IPS-20b (cell line): ENCODE measurements around the gene IL31.
A peak's percentile ranks its signal among the peaks of the same experiment; 100 is the strongest.
"Not testable (repeated sequence)": the region's sequence is repeated elsewhere in the genome, so short reads cannot be mapped to it uniquely, and the experiment has no call there.

Source experiments
- H3K27ac ChIP-seq: one replicate; pipeline ENCODE4 v1.5.1; 2013; ENCODE audit warnings: low read length
- H3K27me3 ChIP-seq: 2 replicates; pipeline ENCODE4 v1.6.1; 2013; ENCODE audit warnings: mild to moderate bottlenecking, low read length, inconsistent platforms; ENCODE audit not compliant: insufficient read depth
- H3K36me3 ChIP-seq: 2 replicates; pipeline ENCODE4 v1.6.1; 2013; ENCODE audit warnings: low read depth, mild to moderate bottlenecking, inconsistent platforms, low read length, moderate library complexity; ENCODE audit not compliant: insufficient read depth
- H3K4me1 ChIP-seq: 2 replicates; pipeline ENCODE4 v1.6.1; 2013; ENCODE audit warnings: mild to moderate bottlenecking, control low read depth, inconsistent platforms, low read length, moderate library complexity; ENCODE audit not compliant: insufficient read depth
- H3K4me3 ChIP-seq: 2 replicates; pipeline ENCODE4 v1.5.1; 2013; ENCODE audit warnings: mild to moderate bottlenecking, low read length, inconsistent platforms
- H3K9ac ChIP-seq: 2 replicates; pipeline ENCODE4 v1.6.1; 2013; ENCODE audit warnings: low read depth, mild to moderate bottlenecking, inconsistent platforms, low read length, moderate library complexity
- H3K9me3 ChIP-seq: 2 replicates; pipeline ENCODE4 v1.6.1; 2013; ENCODE audit warnings: mild to moderate bottlenecking, low read depth, low read length, inconsistent platforms; ENCODE audit not compliant: insufficient read depth

IL31 gene

DNA sequence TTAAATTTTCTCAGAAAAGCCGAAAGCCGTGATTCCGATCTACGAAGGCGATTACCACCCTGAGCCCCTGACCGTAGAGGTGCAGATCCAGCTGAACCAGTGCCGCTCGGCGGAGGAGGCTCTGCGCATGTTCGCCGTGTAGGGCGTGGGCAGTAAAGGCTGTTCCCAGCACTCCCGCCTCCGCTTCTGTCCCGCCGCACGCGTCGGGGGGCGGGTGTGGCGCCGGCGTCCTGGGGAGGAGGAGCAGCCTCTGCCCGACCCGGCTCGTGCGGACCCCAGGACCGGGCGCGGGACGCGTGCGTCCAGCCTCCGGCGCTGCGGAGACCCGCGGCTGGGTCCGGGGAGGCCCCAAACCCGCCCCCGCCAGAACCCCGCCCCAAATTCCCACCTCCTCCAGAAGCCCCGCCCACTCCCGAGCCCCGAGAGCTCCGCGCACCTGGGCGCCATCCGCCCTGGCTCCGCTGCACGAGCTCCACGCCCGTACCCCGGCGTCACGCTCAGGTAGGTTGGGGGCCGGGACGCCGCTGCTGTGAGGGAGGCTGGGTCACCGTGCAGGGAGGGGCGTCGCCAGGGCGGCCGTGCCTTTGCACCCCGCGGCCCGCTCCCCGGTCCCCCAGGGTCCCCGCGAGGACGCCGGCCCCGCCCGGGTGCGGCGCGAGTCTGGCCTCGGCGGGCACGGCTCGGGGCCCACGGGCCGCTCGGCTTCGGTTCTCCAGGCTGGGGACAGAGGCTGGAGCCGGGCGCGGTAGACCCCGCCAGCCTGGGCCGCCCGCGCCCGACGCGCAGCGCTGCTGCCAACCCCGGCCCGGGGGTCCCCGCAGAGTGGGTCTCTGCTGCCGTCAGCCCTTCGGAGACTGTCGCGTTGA, 29.5 kb upstream of the IL31 start, which contains the start of gene B3GNT4:
Gene B3GNT4, plus strand, starts transcription at position 409 of the 866 bp plus-strand sequence. CDS start 910 bp downstream, outside the sequence.
- H3K9me3 ChIP-seq = no peaks in the 10 kb centered on the region
- H3K27ac ChIP-seq = no peak within 1 kb of the TSS
- peak within 1 kb of the TSS; percentile 68 for H3K4me3 ChIP-seq
- H3K9ac ChIP-seq = no peak within 1 kb of the TSS
- H3K27me3 ChIP-seq = peaks cover 59% of the 10 kb centered on the region
- H3K36me3 ChIP-seq = peaks cover 20% of the 10 kb centered on the region
- H3K4me1 ChIP-seq = peaks cover 2% of the 10 kb centered on the region; the same call in 1 of the 2 replicates

GRCh38 chr12:122202811-122203210, 28.8 kb upstream of the IL31 start:
- H3K4me1 ChIP-seq, H3K9ac ChIP-seq, H3K9me3 ChIP-seq, H3K27ac ChIP-seq: not testable (repeated sequence)
- Histone ChIP-seq H3K36me3 (peaks cover 13% of the 10 kb centered on the region), H3K4me3 (peak overlapping the region; percentile 68), H3K27me3 (peaks cover 59% of the 10 kb centered on the region)

GRCh38 chr12:122202017-122202416, 28.0 kb upstream of the IL31 start:
- no peak overlapping the region for H3K9ac ChIP-seq
- no peak overlapping the region for H3K27ac ChIP-seq
- no peaks in the 10 kb centered on the region for H3K4me1 ChIP-seq
- H3K27me3 ChIP-seq = peaks cover 59% of the 10 kb centered on the region
- no peaks in the 10 kb centered on the region for H3K9me3 ChIP-seq
- peaks cover 5% of the 10 kb centered on the region for H3K36me3 ChIP-seq
- no peak overlapping the region for H3K4me3 ChIP-seq

GRCh38 chr12:122201381-122201780, 27.4 kb upstream of the IL31 start:
- H3K4me1 ChIP-seq = no peaks in the 10 kb centered on the region
- no peak overlapping the region for H3K9ac ChIP-seq
- no peak overlapping the region for H3K27ac ChIP-seq
- no peaks in the 10 kb centered on the region for H3K36me3 ChIP-seq
- no peak overlapping the region for H3K4me3 ChIP-seq
- peaks cover 52% of the 10 kb centered on the region for H3K27me3 ChIP-seq
- H3K9me3 ChIP-seq = no peaks in the 10 kb centered on the region

- Histone ChIP-seq H3K4me1 (no peaks in the 10 kb centered on the region), H3K27ac (no peak overlapping the region), H3K4me3 (no peak overlapping the region), H3K9ac (no peak overlapping the region), H3K27me3 (peaks cover 45% of the 10 kb centered on the region), H3K36me3 (no peaks in the 10 kb centered on the region), H3K9me3 (no peaks in the 10 kb centered on the region)
These were observed 26.6 kb upstream of the IL31 start for GRCh38 chr12:122200541-122201175.

DNA sequence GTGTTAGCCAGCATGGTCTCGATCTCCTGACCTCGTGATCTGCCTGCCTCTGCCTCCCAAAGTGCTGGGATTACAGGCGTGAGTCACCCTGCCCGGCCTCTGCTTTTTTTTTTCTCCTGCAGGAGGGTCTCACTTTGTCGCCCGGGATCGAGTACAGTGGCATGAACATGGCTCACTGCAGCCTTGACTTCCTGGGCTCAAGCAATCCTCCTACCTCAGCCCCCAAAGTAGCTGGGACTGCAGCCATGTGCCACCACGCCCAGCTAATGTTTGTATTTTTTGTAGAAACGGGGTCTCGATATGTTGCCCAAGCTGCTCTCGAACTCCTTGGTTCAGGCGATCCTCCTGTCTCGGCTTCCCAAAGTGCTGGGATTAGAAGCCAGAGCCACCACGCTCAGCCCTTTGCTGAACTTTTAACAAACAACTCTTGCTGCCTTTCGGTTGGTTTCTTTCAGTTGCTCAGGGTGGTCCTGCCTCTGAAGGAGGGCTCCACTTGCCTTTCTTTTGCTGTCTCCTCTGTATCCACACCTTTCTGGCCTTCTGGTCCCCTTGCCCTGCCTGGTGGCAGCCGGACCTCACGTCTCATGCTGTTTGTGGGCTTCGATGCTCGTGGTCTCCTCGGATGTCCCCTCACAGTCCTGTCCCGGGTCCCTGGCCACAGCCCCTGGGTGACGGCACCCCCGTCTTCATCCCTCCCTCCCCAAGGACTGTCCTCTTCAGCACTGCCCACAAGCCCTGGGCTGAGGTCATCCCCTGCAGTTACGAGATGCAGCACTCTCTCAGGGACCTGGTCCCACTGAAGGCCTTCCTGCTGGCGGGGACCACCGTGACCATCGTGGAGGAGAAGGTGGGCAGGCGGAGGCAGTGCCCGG, 25.7 kb upstream of the IL31 start:
- no peaks in the 10 kb centered on the region for H3K4me1 ChIP-seq
- H3K27ac ChIP-seq = no peak overlapping the region
- peaks cover 36% of the 10 kb centered on the region for H3K27me3 ChIP-seq
- no peaks in the 10 kb centered on the region for H3K9me3 ChIP-seq
- H3K4me3 ChIP-seq = no peak overlapping the region
- no peaks in the 10 kb centered on the region for H3K36me3 ChIP-seq
- no peak overlapping the region for H3K9ac ChIP-seq

DNA sequence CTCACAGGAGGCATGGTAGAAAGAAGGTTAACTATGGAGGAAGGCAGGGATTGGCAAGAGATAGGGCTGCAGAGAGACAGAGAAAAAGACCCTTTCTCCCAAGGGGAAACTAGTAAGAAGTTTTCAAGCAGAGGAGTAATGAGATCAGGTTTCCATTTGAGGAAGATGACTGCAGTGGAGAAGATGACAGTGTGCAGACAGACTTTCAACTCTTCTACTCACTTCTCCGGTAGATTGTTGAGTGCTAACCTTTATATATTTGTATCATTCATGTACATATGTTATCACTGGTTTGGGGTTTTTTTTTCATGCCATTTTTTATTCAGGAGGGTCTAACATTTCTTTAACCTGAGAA, 23.6 kb upstream of the IL31 start:
- no peak overlapping the region for H3K9ac ChIP-seq
- no peaks in the 10 kb centered on the region for H3K36me3 ChIP-seq

DNA sequence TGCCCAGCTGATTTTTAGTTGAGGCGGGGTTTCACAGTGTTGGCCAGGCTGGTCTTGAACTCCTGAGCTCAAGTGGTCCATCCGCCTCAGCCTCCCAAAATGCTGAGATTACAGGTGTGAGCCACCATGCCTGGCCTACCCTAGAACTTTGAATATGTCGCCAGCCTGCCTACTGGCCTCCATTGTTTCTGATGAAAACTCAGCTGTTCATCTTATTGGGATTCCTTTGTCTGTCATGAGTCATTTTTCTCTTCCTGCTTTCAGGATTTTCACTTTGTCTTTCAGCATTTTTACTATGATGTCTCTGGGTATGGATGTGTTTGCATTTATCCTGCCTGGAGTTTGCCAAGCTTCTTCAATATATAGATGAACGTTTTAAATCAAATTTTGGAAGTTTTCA, 21.4 kb upstream of the IL31 start:
- H3K4me1 ChIP-seq = no peaks in the 10 kb centered on the region
- no peaks in the 10 kb centered on the region for H3K27me3 ChIP-seq
- no peaks in the 10 kb centered on the region for H3K9me3 ChIP-seq
- no peak overlapping the region for H3K27ac ChIP-seq
- H3K9ac ChIP-seq = no peak overlapping the region
- H3K4me3 ChIP-seq = no peak overlapping the region
- no peaks in the 10 kb centered on the region for H3K36me3 ChIP-seq

More for the DNA sequence above, 23.6 kb upstream of the IL31 start:
- Histone ChIP-seq H3K9me3 (no peaks in the 10 kb centered on the region), H3K27me3 (peaks cover 15% of the 10 kb centered on the region), H3K4me3 (no peak overlapping the region), H3K27ac (no peak overlapping the region), H3K4me1 (no peaks in the 10 kb centered on the region)

DNA sequence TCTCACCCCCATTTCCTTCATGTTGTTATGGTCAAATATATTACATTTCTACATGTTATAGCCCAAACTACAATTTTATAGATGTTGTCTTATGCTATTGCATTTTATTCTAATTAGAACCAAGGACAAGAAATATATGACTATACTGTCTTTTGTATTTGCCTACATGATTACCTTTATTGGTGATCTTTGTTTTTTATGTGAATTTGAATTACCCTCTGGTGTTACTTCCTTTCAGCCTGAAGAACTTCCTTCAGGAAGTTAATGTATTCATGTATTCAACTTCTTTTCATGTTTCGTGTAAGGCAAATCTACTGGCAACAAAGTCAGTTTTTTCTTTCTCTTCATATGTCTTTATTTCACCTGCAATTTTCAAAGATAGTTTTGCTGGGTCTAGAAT, 20.8 kb upstream of the IL31 start:
- Histone ChIP-seq H3K27me3 (no peaks in the 10 kb centered on the region), H3K9me3 (no peaks in the 10 kb centered on the region), H3K9ac (no peak overlapping the region), H3K4me1 (no peaks in the 10 kb centered on the region), H3K4me3 (no peak overlapping the region), H3K27ac (no peak overlapping the region), H3K36me3 (no peaks in the 10 kb centered on the region)

- Histone ChIP-seq H3K9me3 (no peaks in the 10 kb centered on the region), H3K27ac (no peak overlapping the region), H3K4me1 (no peaks in the 10 kb centered on the region), H3K27me3 (no peaks in the 10 kb centered on the region), H3K36me3 (no peaks in the 10 kb centered on the region), H3K4me3 (no peak overlapping the region), H3K9ac (no peak overlapping the region)
These were observed 18.4 kb upstream of the IL31 start for GRCh38 chr12:122192441-122192840.

- H3K27ac ChIP-seq = no peak overlapping the region
- H3K9me3 ChIP-seq = no peaks in the 10 kb centered on the region
- H3K27me3 ChIP-seq = no peaks in the 10 kb centered on the region
- no peak overlapping the region for H3K9ac ChIP-seq
- H3K4me1 ChIP-seq = no peaks in the 10 kb centered on the region
- no peaks in the 10 kb centered on the region for H3K36me3 ChIP-seq
- H3K4me3 ChIP-seq = no peak overlapping the region
These were observed 17.0 kb upstream of the IL31 start for GRCh38 chr12:122190842-122191668.
